Esophagus squamous epithelium (tissue), 5 donors: ENCODE data around the gene LDLRAD3. TPM values are rescaled to one million over a fixed set of nuclear protein-coding genes. Genes with fewer than 3 reads are reported as not detected.

ENCODE experiments used
- DNase-seq: peaks from one replicate; lab custom pipeline; 2025; lab: John Stamatoyannopoulos, UW
- H3K27ac ChIP-seq, 4 donors: fragments of 200-600 bp; sonication (generic); one replicate each; pipeline ENCODE4 v1.5.1; 2016 to 2019; ENCODE audit warnings: mild to moderate bottlenecking in 1 of 4
- H3K27me3 ChIP-seq, 4 donors: fragments of 200-600 bp; sonication (generic); 1 replicate in 3 of 4; 2 replicates in 1 of 4; pipeline versions ENCODE4 v1.5.1 to v1.6.0; 2017 to 2021; ENCODE audit warnings: antibody characterized with exemption in 1 of 4
- H3K36me3 ChIP-seq, 3 donors: fragments of 200-600 bp; sonication (generic); one replicate each; pipeline ENCODE4 v1.5.1; 2016 to 2019
- H3K4me1 ChIP-seq, 3 donors: fragments of 200-600 bp; sonication (generic); one replicate each; pipeline ENCODE4 v1.5.1; 2017 to 2019
- H3K4me3 ChIP-seq, 4 donors: fragments of 200-600 bp; sonication (generic); 1 replicate in 3 of 4; 2 replicates in 1 of 4; pipeline ENCODE4 v1.5.1; 2016 to 2019; ENCODE audit warnings: mild to moderate bottlenecking in 2 of 4, moderate library complexity in 1 of 4
- H3K9me3 ChIP-seq, 3 donors: fragments of 200-600 bp; sonication (generic); one replicate each; pipeline ENCODE4 v1.5.1; 2016 to 2019
- CTCF ChIP-seq, 6 experiments: fragments of 450-650 bp in 4 of 6; fragments of 200-600 bp in 2 of 6; sonication (generic) in 2 of 6; IDR thresholded peaks; one replicate each; pipeline ENCODE4 v1.5.1; 2016 to 2019; ENCODE audit warnings: antibody characterized with exemption in 6 of 6, mild to moderate bottlenecking in 4 of 6, moderate library complexity in 4 of 6
- POLR2A ChIP-seq, 4 donors: fragments of 450-650 bp; IDR thresholded peaks; one replicate each; pipeline ENCODE4 v1.6.1; 2017; ENCODE audit warnings: antibody characterized with exemption in 4 of 4, mild to moderate bottlenecking in 4 of 4, moderate library complexity in 3 of 4
- WGBS, 2 donors: methylation state at CpG; one replicate each; pipeline ENCODE4 v1.1.5; 2018; 5-methylcytosine and 5-hydroxymethylcytosine counted together
- intact Hi-C: fragments of 100-400 bp; cut with DNase I; formaldehyde crosslinking; loops from one replicate; pipeline ENCODE4 v1.15.0; 2022
- total RNA-seq, 4 donors: library from RNA; depleted of rRNA; stranded (reverse); fragments of >200 nt; gene quantifications; one replicate each; pipeline ENCODE4 v1.1.0, GENCODE V29; 2016
- donor health status: DM: yes; HTN: yes; CAD: no.

LDLRAD3 gene
- total RNA-seq, 4 donors from 2014 or later, result 5.0 to 16.8 (median 8.2) TPM

- no peak for DNase-seq
- H3K27me3 ChIP-seq, result no peaks in the 10 kb centered on the region
- intact Hi-C loops, result no loop called here
- H3K4me1 ChIP-seq, result peaks cover 0 to 11% (median 0%) of the 10 kb centered on the region in 3 donors
- WGBS, 2 donors, result 71 to 86% methylated on average over 3 of the region's 3 CpGs
- no peaks in the 10 kb centered on the region for H3K9me3 ChIP-seq
- no peak overlapping the region for H3K4me3 ChIP-seq
- H3K27ac ChIP-seq, result no peak overlapping the region
- H3K36me3 ChIP-seq, result no peaks in the 10 kb centered on the region
- no peak for TF ChIP-seq POLR2A (IDR thresholded peaks at IDR 0.05)
- TF ChIP-seq CTCF (IDR thresholded peaks at IDR 0.05), result no peak
Observed at GRCh38 chr11:36235750-36236149, 291.9 kb downstream of the LDLRAD3 start.

- no peak for DNase-seq
- TF ChIP-seq CTCF (IDR thresholded peaks at IDR 0.05), result no peak
- TF ChIP-seq POLR2A (IDR thresholded peaks at IDR 0.05), result no peak
- no peaks in the 10 kb centered on the region for H3K4me1 ChIP-seq
- intact Hi-C loops, result no loop called here
- H3K4me3 ChIP-seq, result no peak overlapping the region
- H3K36me3 ChIP-seq, result no peaks in the 10 kb centered on the region
- H3K27me3 ChIP-seq, result no peaks in the 10 kb centered on the region
- H3K27ac ChIP-seq, result no peak overlapping the region
- no peaks in the 10 kb centered on the region for H3K9me3 ChIP-seq
Observed at GRCh38 chr11:36237391-36237790, 293.5 kb downstream of the LDLRAD3 start.

GRCh38 chr11:36238036-36238631, 294.3 kb downstream of the LDLRAD3 start:
- intact Hi-C loops, result no loop called here
- no peaks in the 10 kb centered on the region for H3K36me3 ChIP-seq
- no peaks in the 10 kb centered on the region for H3K9me3 ChIP-seq
- no peak for TF ChIP-seq CTCF (IDR thresholded peaks at IDR 0.05)
- no peak for TF ChIP-seq POLR2A (IDR thresholded peaks at IDR 0.05)
- H3K27me3 ChIP-seq, result no peaks in the 10 kb centered on the region
- no peak overlapping the region for H3K27ac ChIP-seq
- no peaks in the 10 kb centered on the region for H3K4me1 ChIP-seq
- no peak for DNase-seq
- no peak overlapping the region for H3K4me3 ChIP-seq

GRCh38 chr11:36238881-36239280, 295.0 kb downstream of the LDLRAD3 start:
- no peaks in the 10 kb centered on the region for H3K36me3 ChIP-seq
- no peak overlapping the region for H3K4me3 ChIP-seq
- H3K27me3 ChIP-seq, result no peaks in the 10 kb centered on the region
- intact Hi-C loops, result no loop called here
- no peak for TF ChIP-seq CTCF (IDR thresholded peaks at IDR 0.05)
- TF ChIP-seq POLR2A (IDR thresholded peaks at IDR 0.05), result no peak
- DNase-seq, result no peak
- 68 to 100% methylated on average over 1 of the region's 1 CpG for WGBS, 2 donors
- no peak overlapping the region for H3K27ac ChIP-seq
- no peaks in the 10 kb centered on the region for H3K4me1 ChIP-seq
- H3K9me3 ChIP-seq, result no peaks in the 10 kb centered on the region

GRCh38 chr11:36239636-36240035, 295.8 kb downstream of the LDLRAD3 start:
- WGBS, 2 donors, result 76 to 80% methylated on average over 2 to 3 of the region's 3 CpGs
- no peak overlapping the region for H3K27ac ChIP-seq
- H3K9me3 ChIP-seq, result no peaks in the 10 kb centered on the region
- DNase-seq, result no peak
- intact Hi-C loops, result no loop called here
- no peaks in the 10 kb centered on the region for H3K27me3 ChIP-seq
- no peaks in the 10 kb centered on the region for H3K4me1 ChIP-seq
- TF ChIP-seq CTCF (IDR thresholded peaks at IDR 0.05), result no peak
- TF ChIP-seq POLR2A (IDR thresholded peaks at IDR 0.05), result no peak
- H3K36me3 ChIP-seq, result no peaks in the 10 kb centered on the region
- no peak overlapping the region for H3K4me3 ChIP-seq
